ENCODE data around the gene ACE2. TPM values are rescaled to one million over a fixed set of nuclear protein-coding genes. Genes with fewer than 3 reads are reported as not detected.

The ACE2 gene
- total RNA-seq, 1 experiment from 2014 or later = not detected

- TF ChIP-seq CBFB (CRISPR knock-in tag; IDR thresholded peaks at IDR 0.05; ENCODE audit: low read depth) (no peak), AFF4 (CRISPR knock-in tag; IDR thresholded peaks at IDR 0.05; ENCODE audit: borderline replicate concordance) (no peak), TP53 (CRISPR knock-in tag; IDR thresholded peaks at IDR 0.05) (no peak), FOXK1 (CRISPR knock-in tag; IDR thresholded peaks at IDR 0.05) (no peak), NR1H2 (CRISPR knock-in tag; IDR thresholded peaks at IDR 0.05) (no peak), GTF2I (CRISPR knock-in tag; conservative IDR thresholded peaks at IDR 0.05) (no peak), CREB1 (CRISPR knock-in tag; IDR thresholded peaks at IDR 0.05) (no peak)
Measured at GRCh38 chrX:15546745-15547144, 54.0 kb downstream of the ACE2 start (continued).

- Mint-ChIP-seq H3K27me3 (ENCODE audit: low read depth) (no peaks in the 10 kb centered on the region), H3K4me1 (no peaks in the 10 kb centered on the region), H3K27ac (no peak overlapping the region), H3K36me3 (no peaks in the 10 kb centered on the region), H3K9me3 (no peaks in the 10 kb centered on the region), H3K4me3 (no peak overlapping the region)
- peak; percentile 72 for ATAC-seq
- CTCF ChIA-PET = no interaction called here
- POLR2A ChIA-PET = no interaction called here
- TF ChIP-seq STAT6 (CRISPR knock-in tag; conservative IDR thresholded peaks at IDR 0.05; ENCODE audit: low read depth) (no peak), ARID4B (CRISPR knock-in tag; IDR thresholded peaks at IDR 0.05; ENCODE audit: borderline replicate concordance) (no peak), ATF6 (CRISPR knock-in tag; IDR thresholded peaks at IDR 0.05) (no peak), USF2 (CRISPR knock-in tag; IDR thresholded peaks at IDR 0.05) (peak; percentile 37; the same call in 1 of the 2 replicates), USF1 (CRISPR knock-in tag; IDR thresholded peaks at IDR 0.05) (peak; percentile 37; the same call in 1 of the 2 replicates), FOXK1 (CRISPR knock-in tag; IDR thresholded peaks at IDR 0.05) (no peak), OVOL2 (CRISPR knock-in tag; IDR thresholded peaks at IDR 0.05; ENCODE audit: borderline replicate concordance) (no peak)
- DNase-seq (ENCODE audit: low spot score) = no peak
Measured at GRCh38 chrX:15530318-15530717, 70.4 kb downstream of the ACE2 start.
